A673 (cell line): Measurements from ENCODE around the gene BPIFB2.

Experiments
- EZH2 ChIP-seq: fragments of 200-600 bp; sonication (generic); IDR thresholded peaks from 2 replicates; pipeline ENCODE4 v1.6.1; 2017; ENCODE audit warnings: borderline replicate concordance, low read depth, mild to moderate bottlenecking, mixed read lengths, antibody characterized with exemption, low read length; ENCODE audit not compliant: poor library complexity, severe bottlenecking
- TF ChIP-seq, protein P1 (sequence below): fragments of 300-800, 200-600 bp; sonication (generic); conservative IDR thresholded peaks from 2 replicates; pipeline ENCODE4 v1.5.1; 2017; ENCODE audit warnings: low read depth, mild to moderate bottlenecking, antibody characterized with exemption, low read length, moderate library complexity, mixed read lengths

DNA sequence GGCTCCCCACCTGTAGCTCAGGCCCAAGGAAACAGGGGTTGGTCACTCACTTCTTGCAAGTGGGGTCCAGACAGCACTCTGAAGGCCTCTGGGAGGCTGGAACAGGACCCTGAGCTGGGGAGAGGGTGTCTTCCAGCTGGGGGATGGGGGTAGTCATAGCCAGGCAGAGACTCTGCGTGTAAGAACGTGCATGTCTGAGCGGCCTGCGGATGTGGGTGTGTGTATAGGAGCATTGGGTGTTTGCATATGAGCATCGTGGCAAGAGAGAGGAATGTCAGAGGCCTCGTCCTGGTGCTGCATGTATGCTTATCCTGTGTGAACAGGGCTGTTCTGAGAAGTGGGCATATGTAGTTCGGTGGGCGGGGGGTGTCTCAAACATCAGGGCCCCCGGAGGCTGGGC is 58.3 kb downstream of the BPIFB2 start:
- TF ChIP-seq, protein P1, sequence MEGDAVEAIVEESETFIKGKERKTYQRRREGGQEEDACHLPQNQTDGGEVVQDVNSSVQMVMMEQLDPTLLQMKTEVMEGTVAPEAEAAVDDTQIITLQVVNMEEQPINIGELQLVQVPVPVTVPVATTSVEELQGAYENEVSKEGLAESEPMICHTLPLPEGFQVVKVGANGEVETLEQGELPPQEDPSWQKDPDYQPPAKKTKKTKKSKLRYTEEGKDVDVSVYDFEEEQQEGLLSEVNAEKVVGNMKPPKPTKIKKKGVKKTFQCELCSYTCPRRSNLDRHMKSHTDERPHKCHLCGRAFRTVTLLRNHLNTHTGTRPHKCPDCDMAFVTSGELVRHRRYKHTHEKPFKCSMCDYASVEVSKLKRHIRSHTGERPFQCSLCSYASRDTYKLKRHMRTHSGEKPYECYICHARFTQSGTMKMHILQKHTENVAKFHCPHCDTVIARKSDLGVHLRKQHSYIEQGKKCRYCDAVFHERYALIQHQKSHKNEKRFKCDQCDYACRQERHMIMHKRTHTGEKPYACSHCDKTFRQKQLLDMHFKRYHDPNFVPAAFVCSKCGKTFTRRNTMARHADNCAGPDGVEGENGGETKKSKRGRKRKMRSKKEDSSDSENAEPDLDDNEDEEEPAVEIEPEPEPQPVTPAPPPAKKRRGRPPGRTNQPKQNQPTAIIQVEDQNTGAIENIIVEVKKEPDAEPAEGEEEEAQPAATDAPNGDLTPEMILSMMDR: no peak
- TF ChIP-seq EZH2: no peak
